HepG2 (cell line): Measurements from ENCODE around the gene KIF1B. TPM values are rescaled to one million over a fixed set of nuclear protein-coding genes. Genes with fewer than 3 reads are reported as not detected.

Experiments
- AGO1 ChIP-seq: fragments of 200-400 bp; formaldehyde crosslinking; IDR thresholded peaks from 2 replicates; pipeline ENCODE4 v1.6.1; 2017; ENCODE audit warnings: mild to moderate bottlenecking, low read depth, low read length, moderate library complexity; ENCODE audit not compliant: poor library complexity, severe bottlenecking
- BCL6 ChIP-seq: IDR thresholded peaks from 2 replicates; pipeline ENCODE4 v1.6.1; 2016; ENCODE audit warnings: missing genetic modification reagents, missing compliant biosample characterization
- CHD4 ChIP-seq: fragments of 200-600 bp; sonication (generic); IDR thresholded peaks from 2 replicates; pipeline ENCODE4 v1.7.0; 2017; ENCODE audit warnings: mild to moderate bottlenecking, low read length, borderline replicate concordance
- FOSL2 ChIP-seq: sonication (generic); formaldehyde crosslinking; IDR thresholded peaks from 2 replicates; pipeline ENCODE4 v1.4.0; 2020; ENCODE audit warnings: missing genetic modification reagents
- FOXC1 ChIP-seq: sonication (generic); formaldehyde crosslinking; IDR thresholded peaks from 2 replicates; pipeline ENCODE4 v1.8.0; 2022; ENCODE audit warnings: mild to moderate bottlenecking, missing genetic modification reagents, borderline replicate concordance
- KLF6 ChIP-seq: IDR thresholded peaks from 2 replicates; pipeline ENCODE4 v1.8.0; 2016; ENCODE audit warnings: missing biosample characterization, missing genetic modification reagents
- ONECUT2 ChIP-seq: sonication (generic); formaldehyde crosslinking; IDR thresholded peaks from 2 replicates; pipeline ENCODE4 v1.4.0; 2020; ENCODE audit warnings: missing genetic modification reagents
- PLRG1 ChIP-seq: fragments of 450-650 bp; conservative IDR thresholded peaks from 2 replicates; pipeline ENCODE4 v1.6.1; 2016
- REST ChIP-seq, 2 experiments: IDR thresholded peaks; 2 replicates each; pipeline ENCODE4 v1.6.1; 2011 to 2012; ENCODE audit warnings: low read length in 2 of 2, borderline replicate concordance in 1 of 2, low read depth in 1 of 2, mild to moderate bottlenecking in 1 of 2, moderate library complexity in 1 of 2
- RNF219 ChIP-seq: sonication (generic); formaldehyde crosslinking; IDR thresholded peaks from 2 replicates; pipeline ENCODE4 v1.5.0; 2020; ENCODE audit warnings: mild to moderate bottlenecking, missing genetic modification reagents
- RORA ChIP-seq: sonication (generic); formaldehyde crosslinking; IDR thresholded peaks from 2 replicates; pipeline ENCODE4 v1.5.0; 2020; ENCODE audit warnings: mild to moderate bottlenecking, missing genetic modification reagents, moderate library complexity
- SNAPC2 ChIP-seq: sonication (generic); formaldehyde crosslinking; IDR thresholded peaks from 2 replicates; pipeline ENCODE4 v1.8.1; 2022; ENCODE audit warnings: mild to moderate bottlenecking, missing genetic modification reagents
- THYN1 ChIP-seq: sonication (generic); formaldehyde crosslinking; IDR thresholded peaks from 2 replicates; pipeline ENCODE4 v1.8.1; 2023; ENCODE audit warnings: low read depth, mild to moderate bottlenecking, moderate library complexity, missing genetic modification reagents, borderline replicate concordance
- TSC22D2 ChIP-seq: sonication (generic); formaldehyde crosslinking; IDR thresholded peaks from 2 replicates; pipeline ENCODE4 v1.5.1; 2020; ENCODE audit warnings: missing genetic modification reagents, mild to moderate bottlenecking, borderline replicate concordance
- YEATS2 ChIP-seq: sonication (generic); formaldehyde crosslinking; IDR thresholded peaks from 2 replicates; pipeline ENCODE4 v1.4.0; 2020; ENCODE audit warnings: missing genetic modification reagents, borderline replicate concordance
- ZC3H13 ChIP-seq: sonication (generic); formaldehyde crosslinking; IDR thresholded peaks from 2 replicates; pipeline ENCODE4 v1.8.1; 2023; ENCODE audit warnings: mild to moderate bottlenecking, missing genetic modification reagents, moderate library complexity
- ZNF121 ChIP-seq: sonication (generic); formaldehyde crosslinking; IDR thresholded peaks from 2 replicates; pipeline ENCODE4 v1.5.0; 2020; ENCODE audit warnings: mild to moderate bottlenecking, missing genetic modification reagents
- ZNF326 ChIP-seq: sonication (generic); formaldehyde crosslinking; IDR thresholded peaks from 2 replicates; pipeline ENCODE4 v1.4.0; 2020; ENCODE audit warnings: missing genetic modification reagents, borderline replicate concordance
- ZNF331 ChIP-seq: sonication (generic); formaldehyde crosslinking; IDR thresholded peaks from 2 replicates; pipeline ENCODE4 v1.4.0; 2020; ENCODE audit warnings: missing genetic modification reagents
- ZNF788 ChIP-seq: sonication (generic); formaldehyde crosslinking; IDR thresholded peaks from 2 replicates; pipeline ENCODE4 v1.5.0; 2020; ENCODE audit warnings: mild to moderate bottlenecking, missing genetic modification reagents, borderline replicate concordance
- ZNF792 ChIP-seq: IDR thresholded peaks from 2 replicates; pipeline ENCODE4 v1.6.1; 2016
- ZNF879 ChIP-seq: sonication (generic); formaldehyde crosslinking; IDR thresholded peaks from 2 replicates; pipeline ENCODE4 v1.8.1; 2023; ENCODE audit warnings: missing genetic modification reagents
- polyA plus RNA-seq, 8 experiments: library from polyadenylated mRNA; depleted of rRNA in 3 of 8; stranded (reverse) in 7 of 8; unstranded in 1 of 8; fragments of >200 nt; fragmentation: Illumina TruSeq in 4 of 8; extraction: Trizol in 4 of 8; gene quantifications; 2 replicates each; pipeline versions ENCODE4 v1.2.1 to v1.2.3, GENCODE V29; 2011 to 2016; ENCODE audit warnings: low read depth in 4 of 8, missing spikeins in 1 of 8, mixed read lengths in 1 of 8; ENCODE audit not compliant: insufficient read depth in 1 of 8
- total RNA-seq, 5 experiments: library from RNA; depleted of rRNA; stranded (reverse); fragments of >200 nt; fragmentation: Illumina TruSeq; extraction: Trizol; gene quantifications; 2 replicates each; pipeline ENCODE4 v1.2.3, GENCODE V29; 2016; ENCODE audit warnings: low read depth in 1 of 5

The KIF1B gene
- total and polyA plus RNA-seq, 2 of the 13 experiments (the other 11 are each of a cell fraction or from before 2014, with no cell fraction given) = 26.7 to 32.5 TPM

- no peak for TF ChIP-seq CHD4
- TF ChIP-seq ZNF121 (CRISPR knock-in tag) = peak; percentile 14; the same call in 1 of the 2 replicates
- no peak for TF ChIP-seq AGO1
- TF ChIP-seq ZNF331 (CRISPR knock-in tag) = peak; percentile 21; the same call in 1 of the 2 replicates
- 0 out of 2 replicates have a peak, but pooled peaks have one; percentile 26 for TF ChIP-seq BCL6 (CRISPR knock-in tag)
- no peak; the same call in 1 of the 2 replicates for TF ChIP-seq TSC22D2
- TF ChIP-seq ZNF788 (CRISPR knock-in tag) = peak; percentile 67; the same call in 1 of the 2 replicates
- no peak for TF ChIP-seq ONECUT2 (CRISPR knock-in tag)
- TF ChIP-seq FOXC1 = peak; percentile 89
- TF ChIP-seq THYN1 (CRISPR knock-in tag) = no peak
- no peak for TF ChIP-seq PLRG1
- TF ChIP-seq ZNF879 (CRISPR knock-in tag) = peak; percentile 55; the same call in 1 of the 2 replicates
- 0 out of 4 replicates have a peak, but pooled peaks of 1 of the 2 experiments have one; percentile 23 for TF ChIP-seq REST (IDR thresholded peaks at IDR 0.05; ENCODE audit: borderline replicate concordance in 1 of 2, low read depth in 1 of 2, low read length in 2 of 2)
- TF ChIP-seq YEATS2 (CRISPR knock-in tag) = peak; percentile 72; the same call in 1 of the 2 replicates
- TF ChIP-seq KLF6 (CRISPR knock-in tag) = no peak
- TF ChIP-seq RORA (CRISPR knock-in tag) = no peak
- TF ChIP-seq RNF219 (CRISPR knock-in tag) = no peak
- no peak for TF ChIP-seq SNAPC2 (CRISPR knock-in tag)
- TF ChIP-seq ZNF326 (CRISPR knock-in tag) = no peak
- peak; percentile 29; the same call in 1 of the 2 replicates for TF ChIP-seq FOSL2 (CRISPR knock-in tag)
- no peak for TF ChIP-seq ZC3H13 (CRISPR knock-in tag)
- TF ChIP-seq ZNF792 (CRISPR knock-in tag) = peak; percentile 61; the same call in 1 of the 2 replicates
Measured at GRCh38 chr1:10209905-10210810, at the start of gene KIF1B (continued).
